GM10266 (cell line): ENCODE measurements around the gene WDR20.

Experiments used
- DNase-seq: peaks from one replicate; pipeline ENCODE4 v3.0.0; 2012; ENCODE audit errors: extremely low spot score
- TF ChIP-seq, protein P1 (sequence below): IDR thresholded peaks from 2 replicates; pipeline ENCODE4 v1.5.1; 2012; ENCODE audit warnings: mild to moderate bottlenecking, low read depth; ENCODE audit not compliant: control insufficient read depth, insufficient read depth; ENCODE audit errors: missing control alignments

The WDR20 gene

GRCh38 chr14:102252834-102253801 is 113.4 kb downstream of the WDR20 start:
- DNase-seq, result no peak
- TF ChIP-seq, protein P1, sequence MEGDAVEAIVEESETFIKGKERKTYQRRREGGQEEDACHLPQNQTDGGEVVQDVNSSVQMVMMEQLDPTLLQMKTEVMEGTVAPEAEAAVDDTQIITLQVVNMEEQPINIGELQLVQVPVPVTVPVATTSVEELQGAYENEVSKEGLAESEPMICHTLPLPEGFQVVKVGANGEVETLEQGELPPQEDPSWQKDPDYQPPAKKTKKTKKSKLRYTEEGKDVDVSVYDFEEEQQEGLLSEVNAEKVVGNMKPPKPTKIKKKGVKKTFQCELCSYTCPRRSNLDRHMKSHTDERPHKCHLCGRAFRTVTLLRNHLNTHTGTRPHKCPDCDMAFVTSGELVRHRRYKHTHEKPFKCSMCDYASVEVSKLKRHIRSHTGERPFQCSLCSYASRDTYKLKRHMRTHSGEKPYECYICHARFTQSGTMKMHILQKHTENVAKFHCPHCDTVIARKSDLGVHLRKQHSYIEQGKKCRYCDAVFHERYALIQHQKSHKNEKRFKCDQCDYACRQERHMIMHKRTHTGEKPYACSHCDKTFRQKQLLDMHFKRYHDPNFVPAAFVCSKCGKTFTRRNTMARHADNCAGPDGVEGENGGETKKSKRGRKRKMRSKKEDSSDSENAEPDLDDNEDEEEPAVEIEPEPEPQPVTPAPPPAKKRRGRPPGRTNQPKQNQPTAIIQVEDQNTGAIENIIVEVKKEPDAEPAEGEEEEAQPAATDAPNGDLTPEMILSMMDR, result no peak

GRCh38 chr14:102255401-102256190 is 115.9 kb downstream of the WDR20 start:
- TF ChIP-seq, protein P1, result no peak
- no peak for DNase-seq

- no peak for DNase-seq
- TF ChIP-seq, protein P1, result no peak
These were observed 117.0 kb downstream of the WDR20 start for GRCh38 chr14:102256716-102257115.

GRCh38 chr14:102258136-102258535 is 118.4 kb downstream of the WDR20 start:
- TF ChIP-seq, protein P1, result no peak

More at GRCh38 chr14:102258136-102258535, 118.4 kb downstream of the WDR20 start:
- DNase-seq, result no peak
